HG03139 (cell line): Measurements from ENCODE around the gene IPO13.

Experiments used
- ATAC-seq: cut with Tn5 transposase; IDR thresholded peaks from one replicate; pipeline ENCODE4 v1.9.1; 2021; ENCODE audit not compliant: unreplicated experiment

Gene IPO13

GRCh38 chr1:43930949-43931275, 15.8 kb upstream of the IPO13 start:
- no peak for ATAC-seq

GRCh38 chr1:43931711-43932660, 14.8 kb upstream of the IPO13 start:
- ATAC-seq: no peak

- no peak for ATAC-seq
Observed at GRCh38 chr1:43932786-43933385, 13.9 kb upstream of the IPO13 start.

GRCh38 chr1:43933386-43934100, 13.2 kb upstream of the IPO13 start, which contains the start of gene ARTN:
Gene ARTN (plus strand): TSS chr1:43933801. CDS start chr1:43935657, 1,856 bp downstream.
- ATAC-seq: no peak

- ATAC-seq: no peak
Observed at GRCh38 chr1:43934101-43934985, 12.4 kb upstream of the IPO13 start.

GRCh38 chr1:43934986-43935324, 11.8 kb upstream of the IPO13 start:
- no peak for ATAC-seq

- no peak for ATAC-seq
Observed at GRCh38 chr1:43935711-43936427, 10.9 kb upstream of the IPO13 start.

GRCh38 chr1:43936431-43937151, 10.2 kb upstream of the IPO13 start:
- ATAC-seq: no peak

- ATAC-seq: no peak
Observed at GRCh38 chr1:43937179-43937865, 9.4 kb upstream of the IPO13 start.

GRCh38 chr1:43938383-43938782, 8.4 kb upstream of the IPO13 start:
- ATAC-seq: no peak

GRCh38 chr1:43938892-43939587, 7.7 kb upstream of the IPO13 start:
- no peak for ATAC-seq

GRCh38 chr1:43942411-43942810, 4.3 kb upstream of the IPO13 start:
- ATAC-seq: no peak

- ATAC-seq: no peak
Observed at GRCh38 chr1:43944860-43945259, 1.9 kb upstream of the IPO13 start.

- ATAC-seq: no peak
Observed at GRCh38 chr1:43945674-43946235, 995 bp upstream of the IPO13 start.

- no peak for ATAC-seq
Observed at GRCh38 chr1:43947061-43947873, 517 bp downstream of the IPO13 start.

- ATAC-seq: no peak
Observed at GRCh38 chr1:43947874-43948437, 1.2 kb downstream of the IPO13 start.

- ATAC-seq: no peak
Observed at GRCh38 chr1:43949678-43950077, 2.9 kb downstream of the IPO13 start.
